HG03196 (cell line): ENCODE results near the gene TMIE.

Source experiments
- ATAC-seq: cut with Tn5 transposase; IDR thresholded peaks from one replicate; pipeline ENCODE4 v1.9.1; 2021; ENCODE audit not compliant: unreplicated experiment

Gene TMIE, protein sequence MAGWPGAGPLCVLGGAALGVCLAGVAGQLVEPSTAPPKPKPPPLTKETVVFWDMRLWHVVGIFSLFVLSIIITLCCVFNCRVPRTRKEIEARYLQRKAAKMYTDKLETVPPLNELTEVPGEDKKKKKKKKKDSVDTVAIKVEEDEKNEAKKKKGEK

GRCh38 chr3:46701181-46701939, at the start of gene TMIE:
TMIE (plus strand) TSS chr3:46701392; CDS start chr3:46701488, 96 bp downstream.
- ATAC-seq, result no peak

DNA sequence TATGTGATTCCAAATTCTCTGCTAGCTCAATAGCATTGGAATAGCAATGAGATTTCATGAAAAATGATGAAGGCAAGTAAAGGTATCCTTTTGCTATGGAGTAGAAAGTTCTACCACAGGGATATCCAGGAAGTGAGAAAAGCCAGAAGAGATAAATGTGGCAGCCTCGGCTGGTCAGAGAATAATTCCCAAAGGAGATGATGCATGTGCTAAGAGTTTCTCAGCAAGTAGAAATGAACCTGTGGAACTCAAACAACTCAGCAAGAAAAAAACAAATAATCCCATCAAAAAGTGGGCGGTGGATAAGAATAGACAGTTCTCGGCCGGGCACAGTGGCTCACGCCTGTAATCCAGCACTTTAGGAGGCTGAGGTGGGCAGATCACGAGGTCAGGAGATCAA, 45.9 kb upstream of the TMIE start:
- no peak for ATAC-seq

DNA sequence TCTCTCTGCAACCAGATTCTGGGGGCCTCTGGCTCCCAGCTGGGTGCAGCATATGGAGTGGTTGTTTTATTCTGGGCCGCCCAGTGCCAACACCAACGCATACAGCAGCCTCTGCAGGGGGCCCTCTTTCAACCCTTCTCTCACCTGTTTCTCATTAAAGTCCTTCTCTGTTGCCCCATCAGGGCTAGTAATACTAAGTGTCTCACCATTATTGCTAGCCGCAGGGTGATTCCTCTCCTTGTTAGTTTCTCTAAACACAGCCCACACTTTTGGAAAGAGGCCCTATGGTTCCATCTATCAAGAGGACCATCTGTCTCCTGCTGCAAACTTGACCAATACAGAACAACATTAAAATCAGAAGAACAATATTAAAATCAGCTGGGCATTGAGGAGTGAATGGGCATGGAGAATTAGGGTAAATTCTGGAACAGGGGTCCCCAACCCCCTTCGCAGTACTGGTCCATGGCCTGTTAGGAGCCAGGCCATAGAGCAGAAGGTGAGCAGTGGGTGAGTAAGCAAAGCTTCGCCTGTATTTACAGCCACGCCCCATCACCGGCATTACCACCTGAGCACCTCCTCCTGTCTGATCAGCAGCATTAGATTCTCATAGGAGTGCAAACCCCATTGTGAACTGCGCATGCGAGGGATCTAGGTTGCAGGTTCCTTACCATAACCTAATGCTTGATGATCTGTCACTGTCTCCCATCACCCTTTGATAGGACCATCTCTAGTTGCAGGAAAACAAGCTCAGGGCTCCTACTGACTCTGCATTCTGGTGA, 44.2 kb upstream of the TMIE start:
- ATAC-seq, result no peak

GRCh38 chr3:46659285-46659684, 41.9 kb upstream of the TMIE start:
- no peak for ATAC-seq

DNA sequence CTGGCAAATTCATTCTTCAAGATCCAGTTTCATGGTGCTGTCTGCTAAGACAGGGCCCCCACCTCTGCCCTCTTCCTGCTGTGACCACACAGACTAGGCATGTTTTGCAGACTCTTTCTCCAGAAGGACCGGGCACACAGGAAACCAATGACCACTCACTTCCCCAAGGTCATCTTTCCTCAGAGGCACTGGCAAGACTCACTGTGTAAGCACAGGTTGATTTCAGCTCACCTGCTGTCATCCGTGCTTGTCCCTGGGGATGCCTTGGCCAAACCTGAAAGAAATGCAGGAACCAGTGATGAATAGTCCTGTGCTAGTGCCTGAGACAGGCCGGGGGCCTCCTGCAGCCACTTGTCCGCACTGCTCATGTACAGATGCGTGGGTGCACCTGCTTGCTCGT, 41.2 kb upstream of the TMIE start:
- ATAC-seq, result no peak

GRCh38 chr3:46660543-46661523, 40.4 kb upstream of the TMIE start:
- ATAC-seq, result no peak

DNA sequence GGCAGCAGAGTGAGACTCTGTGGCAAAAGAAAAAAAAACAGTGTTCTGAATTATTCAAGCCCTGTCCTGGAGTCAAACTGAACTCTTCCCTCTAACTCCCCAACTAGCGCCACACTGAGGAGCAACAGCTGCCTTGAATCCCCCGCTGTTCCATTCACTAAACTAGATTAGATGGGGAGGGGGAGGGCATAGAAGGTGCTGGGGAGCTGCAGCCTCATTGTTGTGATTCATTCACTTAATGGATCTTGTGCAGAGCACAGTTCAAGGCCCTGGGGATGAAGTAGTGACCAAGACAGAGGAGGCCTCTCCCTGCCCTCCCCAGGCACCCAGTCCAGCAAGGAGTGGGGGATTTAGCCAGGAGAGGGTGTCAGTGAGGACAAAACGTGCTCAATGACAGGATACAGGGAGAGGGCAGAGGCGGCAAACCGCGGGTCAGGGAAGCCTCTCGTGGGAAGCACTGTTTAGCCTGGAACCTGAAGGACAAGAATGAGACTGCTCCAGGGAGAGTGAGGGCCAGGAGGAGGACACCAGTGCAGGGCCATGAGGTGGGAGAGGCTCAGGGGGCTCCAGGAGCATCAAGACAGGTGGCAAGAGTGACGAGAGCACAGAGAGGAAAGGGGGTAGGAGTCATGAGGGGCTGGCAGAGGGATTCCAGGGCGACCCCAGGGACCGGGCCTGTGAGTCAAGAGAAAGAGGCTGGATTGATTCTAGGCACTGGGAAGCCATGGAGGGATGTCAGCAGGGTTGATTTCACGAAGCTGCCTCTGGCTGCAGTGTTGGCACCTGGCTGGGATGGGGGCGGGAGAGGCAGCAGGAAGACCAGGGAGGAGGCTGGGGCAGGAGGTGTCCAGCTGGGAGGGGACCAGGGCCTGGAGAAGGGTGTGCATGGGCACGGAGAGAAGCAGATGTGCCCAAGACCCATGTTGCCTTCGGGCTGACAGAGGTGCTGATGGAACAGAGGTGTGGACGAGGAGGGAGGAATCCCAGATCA, 39.1 kb upstream of the TMIE start:
- no peak for ATAC-seq

- no peak for ATAC-seq
These were observed 38.2 kb upstream of the TMIE start for GRCh38 chr3:46662771-46663551.

DNA sequence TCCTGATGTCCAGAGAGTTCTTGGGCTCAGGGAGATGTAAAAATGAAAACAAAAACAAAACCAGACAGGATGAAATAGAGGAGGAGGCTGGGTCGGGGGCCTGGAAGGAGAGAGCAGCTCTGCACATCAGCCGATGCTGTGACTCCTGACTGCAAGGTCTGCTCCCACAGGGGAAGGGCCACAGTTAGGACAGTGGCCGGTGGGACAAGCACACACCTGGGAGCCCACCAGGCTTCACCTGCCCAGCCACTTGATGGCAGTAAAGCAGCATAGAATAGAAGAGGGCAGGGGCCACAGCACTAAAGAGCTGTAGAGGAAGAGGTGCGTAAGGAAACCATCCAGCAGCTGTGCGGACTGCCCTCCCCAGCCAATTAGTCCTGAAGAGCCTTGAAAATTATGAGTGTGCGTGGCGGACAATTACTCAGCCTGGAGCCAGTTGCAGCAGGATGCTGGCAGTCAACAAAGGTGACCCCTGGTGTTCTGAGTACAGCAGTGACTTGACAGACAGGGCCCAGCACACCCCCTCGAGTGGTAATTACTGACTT, 37.5 kb upstream of the TMIE start:
- no peak for ATAC-seq

DNA sequence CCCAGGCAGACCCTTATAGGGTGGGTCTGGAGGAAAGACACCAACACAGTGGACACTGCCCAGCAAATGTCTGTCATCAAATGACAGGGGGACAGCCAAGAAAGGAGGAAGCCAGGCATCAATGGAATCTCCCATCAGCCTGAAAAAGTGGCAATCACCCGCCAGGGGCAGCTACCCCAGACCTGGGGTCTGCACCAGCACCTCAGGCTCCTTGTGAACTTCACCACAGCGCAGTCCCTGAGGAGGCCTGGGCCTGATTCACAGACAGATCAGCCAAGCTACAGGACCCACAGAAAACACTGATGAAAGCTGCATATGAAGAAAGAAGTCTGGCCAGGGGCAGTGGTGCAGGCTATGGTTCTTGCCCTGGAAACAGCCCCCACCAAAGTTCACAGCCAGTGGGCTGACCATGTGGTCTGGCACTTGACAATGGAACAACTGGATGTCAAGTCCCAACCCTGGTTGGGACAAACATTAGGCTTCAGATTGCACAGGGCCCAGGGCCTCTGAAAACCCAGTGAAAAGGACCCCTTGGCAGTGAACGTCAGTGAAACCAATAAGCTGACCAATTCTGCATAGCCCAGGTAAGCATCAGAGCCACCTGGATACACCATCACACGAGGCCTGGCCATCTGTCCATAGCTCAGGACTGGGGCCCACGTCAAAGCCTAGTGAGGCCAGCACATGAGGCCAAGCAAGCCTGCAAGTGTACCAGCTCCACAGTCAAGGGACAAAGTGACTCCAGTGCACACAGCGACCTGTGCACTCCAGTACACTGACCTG, 36.8 kb upstream of the TMIE start:
- ATAC-seq, result no peak

DNA sequence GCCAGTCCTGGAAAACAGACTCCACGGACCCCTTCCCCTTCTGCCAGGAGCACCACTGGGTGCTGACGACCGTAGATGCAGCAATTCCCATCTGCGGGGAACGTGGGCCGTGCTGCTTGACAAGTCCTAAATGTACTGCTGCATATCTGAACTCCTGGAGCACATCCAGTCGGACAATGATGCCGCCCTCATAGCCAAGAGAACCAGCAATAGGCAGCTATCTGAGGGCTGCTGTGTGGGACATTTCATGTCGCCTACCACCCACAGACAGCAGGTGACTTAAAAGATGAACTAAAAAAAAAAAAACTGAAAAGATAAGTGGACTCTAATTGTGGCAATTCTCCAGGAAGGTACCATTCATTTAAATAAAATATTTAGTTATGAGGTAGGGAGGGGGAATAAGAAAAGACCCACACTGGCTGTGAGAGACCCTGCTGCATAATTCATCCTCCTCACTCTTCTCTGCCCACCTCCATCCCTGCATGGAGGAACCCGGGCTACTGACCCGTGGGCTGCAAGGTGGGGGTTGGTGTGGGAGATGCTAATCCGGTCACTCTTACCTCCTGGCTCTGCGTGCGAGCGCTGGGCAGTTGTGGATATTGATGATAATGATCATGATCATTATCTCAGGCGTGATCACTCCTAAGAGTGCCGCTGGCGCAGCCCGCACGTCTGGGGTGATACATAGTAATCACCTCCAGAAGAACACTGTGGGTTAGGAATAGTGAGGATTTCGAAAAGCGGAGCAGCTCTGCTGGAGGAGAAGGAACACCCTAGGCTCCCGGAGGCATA, 36.0 kb upstream of the TMIE start:
- no peak for ATAC-seq

- no peak for ATAC-seq
These were observed 35.3 kb upstream of the TMIE start for GRCh38 chr3:46665763-46666452.

GRCh38 chr3:46666453-46666845, 34.7 kb upstream of the TMIE start:
- no peak for ATAC-seq

DNA sequence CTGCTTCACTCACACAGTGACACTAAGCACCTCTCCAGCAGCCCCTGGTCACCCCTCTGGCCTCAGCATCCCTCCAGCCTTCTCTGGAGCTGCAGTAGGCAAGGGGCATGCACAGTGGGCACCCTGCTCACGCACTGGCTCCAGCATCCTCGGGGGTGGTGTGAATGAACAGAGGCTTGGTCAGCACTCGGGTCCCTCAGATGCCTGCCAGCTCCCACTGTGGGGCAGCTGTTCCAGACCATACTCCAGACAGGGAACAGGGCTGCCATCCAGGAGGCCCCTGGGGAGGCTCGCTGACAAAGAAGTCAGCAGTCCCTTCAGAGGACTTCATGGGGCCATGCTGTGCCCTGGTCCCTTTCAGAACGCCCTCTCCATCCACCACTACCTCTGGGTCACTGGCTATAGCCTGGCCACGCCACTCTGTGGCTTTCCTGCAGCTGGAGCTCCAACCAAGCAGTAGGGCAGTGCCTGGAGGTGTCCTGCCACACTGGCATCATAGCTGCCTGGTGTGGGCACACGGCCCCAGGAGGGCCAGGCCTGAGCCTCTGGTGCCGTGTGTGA, 34.1 kb upstream of the TMIE start:
- ATAC-seq, result no peak

DNA sequence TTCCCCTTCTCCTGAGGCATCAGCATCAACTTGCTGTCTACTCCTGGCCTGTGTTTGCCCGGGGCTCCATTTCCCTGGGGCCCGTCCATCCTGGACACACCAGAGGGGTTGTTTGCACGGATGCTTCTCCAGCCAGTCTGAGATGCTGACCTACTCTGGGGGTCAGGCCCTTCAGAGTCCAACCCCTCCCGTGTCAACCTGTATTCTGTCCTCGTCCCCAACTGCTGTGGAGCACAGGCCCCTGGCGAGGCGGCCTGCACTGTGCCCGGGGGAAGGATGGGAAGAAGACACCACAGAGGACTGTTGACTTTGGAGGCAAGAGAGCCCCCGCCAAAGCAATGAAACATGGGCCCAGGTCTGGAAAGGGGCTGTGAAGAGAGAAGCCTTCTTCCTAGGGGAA, 33.5 kb upstream of the TMIE start:
- no peak for ATAC-seq

- no peak for ATAC-seq
These were observed 33.1 kb upstream of the TMIE start for GRCh38 chr3:46668116-46668515.
